ENCODE data around the gene PCGF1. TPM values are rescaled to one million over a fixed set of nuclear protein-coding genes. Genes with fewer than 3 reads are reported as not detected.

Gene PCGF1
- total and polyA plus RNA-seq, 9 of the 15 experiments (the other 6 are each of a cell fraction or from before 2014, with no cell fraction given): 20.3 to 45.7 (median 29.3) TPM

- TF ChIP-seq PCBP1 (IDR thresholded peaks at IDR 0.05; ENCODE audit: low read depth, low read length, poor library complexity, severe bottlenecking) (no peak), SIX5 (IDR thresholded peaks at IDR 0.05; ENCODE audit: borderline replicate concordance in 1 of 2, insufficient read depth in 1 of 2, low read depth in 1 of 2, low read length in 2 of 2) (peak; percentile 48 to 60; a peak in 3 of 4 replicates), TCF7L2 (IDR thresholded peaks at IDR 0.05; ENCODE audit: low read depth, low read length) (no peak), POLR2B (IDR thresholded peaks at IDR 0.05; ENCODE audit: low read depth, partially characterized antibody) (peak; percentile 72), E2F6 (IDR thresholded peaks at IDR 0.05; ENCODE audit: borderline replicate concordance in 1 of 2, extremely low read depth in 1 of 2, insufficient read depth in 1 of 2, insufficient read length in 1 of 2, low read depth in 1 of 2, low read length in 1 of 2, poor library complexity in 1 of 2, severe bottlenecking in 1 of 2) (peak in 1 of 2 experiments; percentile 49), ZFX (CRISPR knock-in tag; IDR thresholded peaks at IDR 0.05) (peak; percentile 82), ETV6 (IDR thresholded peaks at IDR 0.05; ENCODE audit: borderline replicate concordance in 1 of 2, low read depth in 2 of 2, low read length in 1 of 2) (no peak), ETV6 (CRISPR knock-in tag; IDR thresholded peaks at IDR 0.05; ENCODE audit: borderline replicate concordance) (0 out of 2 replicates have a peak, but pooled peaks have one; percentile 42), ZNF518B (CRISPR knock-in tag; IDR thresholded peaks at IDR 0.05) (no peak), IRF1 (CRISPR knock-in tag; IDR thresholded peaks at IDR 0.05; ENCODE audit: borderline replicate concordance) (no peak), TBL1XR1 (IDR thresholded peaks at IDR 0.05; ENCODE audit: low read length in 2 of 2) (peak; percentile 7 to 64; a peak in 1 of 4 replicates), TAF7 (tag; IDR thresholded peaks at IDR 0.05) (peak; percentile 82), ZNF511 (CRISPR knock-in tag; IDR thresholded peaks at IDR 0.05) (peak; percentile 6; the same call in 1 of the 2 replicates), RUNX1 (IDR thresholded peaks at IDR 0.05; ENCODE audit: low read depth) (no peak; the same call in 1 of the 2 replicates), SMC3 (conservative IDR thresholded peaks at IDR 0.05; ENCODE audit: insufficient read depth, low read depth, low read length) (peak; percentile 83), TSC22D4 (tag; IDR thresholded peaks at IDR 0.05) (no peak), YBX1 (IDR thresholded peaks at IDR 0.05) (no peak), KLF16 (IDR thresholded peaks at IDR 0.05) (peak; percentile 64; the same call in 1 of the 2 replicates)
These were observed 24.5 kb downstream of the PCGF1 start, which contains the start of the genes CCDC142 and TTC31 (continued) for GRCh38 chr2:74482801-74483674.

All from K562 (cell line).